GM21528 (cell line): ENCODE results near the gene F10.

Experiments
- ATAC-seq: cut with Tn5 transposase; IDR thresholded peaks from one replicate; pipeline ENCODE4 v1.9.1; 2021; ENCODE audit warnings: mild to moderate bottlenecking, moderate library complexity; ENCODE audit not compliant: unreplicated experiment, low FRiP score

The F10 gene

GRCh38 chr13:113187263-113187669, 64.7 kb downstream of the F10 start:
- no peak for ATAC-seq

- no peak for ATAC-seq
Observed at GRCh38 chr13:113187883-113188665, 65.5 kb downstream of the F10 start.

GRCh38 chr13:113190181-113190580, 67.6 kb downstream of the F10 start:
- ATAC-seq = no peak

GRCh38 chr13:113192279-113192678, 69.7 kb downstream of the F10 start:
- ATAC-seq = no peak

GRCh38 chr13:113192902-113193301, 70.3 kb downstream of the F10 start:
- ATAC-seq = no peak

- no peak for ATAC-seq
Observed at GRCh38 chr13:113195360-113195759, 72.8 kb downstream of the F10 start.

GRCh38 chr13:113196970-113197737, 74.6 kb downstream of the F10 start:
- ATAC-seq = no peak
